GM12878 (cell line): ENCODE data around the gene SRP68. TPM values are rescaled to one million over a fixed set of nuclear protein-coding genes. Genes with fewer than 3 reads are reported as not detected.

Source experiments
- ATAC-seq: fragments of 200-7000 bp; cut with Tn5 transposase; 3 replicates; pipeline ENCODE4 v1.9.1; 2020; ENCODE audit warnings: mild to moderate bottlenecking, moderate library complexity
- BruUV-seq: library from RNA; stranded (reverse); fragments of 400-500 nt; replicated peaks from 2 replicates; lab custom pipeline; 2021; lab: Mats Ljungman, UMichigan
- CTCF ChIA-PET: fragments of 300-600 bp; sonication (Branson Sonifier 250); formaldehyde crosslinking; extraction: SDS; loops from one replicate; lab custom pipeline; 2021; ENCODE audit warnings: inconsistent platforms; lab: Yijun Ruan, JAX
- POLR2A ChIA-PET: fragments of 350-600 bp; formaldehyde crosslinking; extraction: SDS; loops from one replicate; lab custom pipeline; 2021; ENCODE audit warnings: inconsistent platforms; lab: Charles Lee
- RAD21 ChIA-PET: fragments of 300-600 bp; sonication (Branson Sonifier 250); formaldehyde crosslinking; loops from one replicate; lab custom pipeline; 2023; ENCODE audit warnings: antibody characterized with exemption; ENCODE audit not compliant: unreplicated experiment; lab: Charles Lee
- SMC1A ChIA-PET: fragments of 300-600 bp; sonication (Branson Sonifier 250); formaldehyde crosslinking; loops from one replicate; lab custom pipeline; 2023; ENCODE audit not compliant: unreplicated experiment, uncharacterized antibody; lab: Charles Lee
- DNase-seq: peaks from one replicate; pipeline ENCODE4 v3.0.0-alpha.2; 2011; ENCODE audit warnings: low read depth, low spot score
- FAIRE-seq: peaks from 3 replicates; lab custom pipeline; 2011; peaks lifted over from hg19 to GRCh38; lab: Jason Lieb, UNC
- H2AFZ ChIP-seq: 2 replicates; pipeline ENCODE4 v1.6.0; 2011; ENCODE audit warnings: low read depth, low read length, control low read depth; ENCODE audit not compliant: control insufficient read depth
- H3K27ac ChIP-seq: 2 replicates; pipeline ENCODE4 v1.5.1; 2011; ENCODE audit warnings: control low read depth; ENCODE audit not compliant: control insufficient read depth, insufficient read depth
- H3K27me3 ChIP-seq, 2 experiments: replicated peaks in 1 of 2; 2 replicates each; pipeline versions ENCODE4 v1.6.0 to v1.6.1; 2011; ENCODE audit warnings: low read length in 1 of 2; ENCODE audit not compliant: control insufficient read depth in 2 of 2, insufficient read depth in 2 of 2
- H3K36me3 ChIP-seq, 2 experiments: 2 replicates each; pipeline ENCODE4 v1.5.1; 2011; ENCODE audit warnings: low read length in 1 of 2; ENCODE audit not compliant: control insufficient read depth in 2 of 2, insufficient read depth in 2 of 2
- H3K4me1 ChIP-seq: 2 replicates; pipeline ENCODE4 v1.6.1; 2011; ENCODE audit warnings: mild to moderate bottlenecking, low read length, moderate library complexity, mixed read lengths; ENCODE audit not compliant: control insufficient read depth, insufficient read depth
- H3K4me2 ChIP-seq: 2 replicates; pipeline ENCODE4 v1.6.0; 2011; ENCODE audit warnings: control low read depth; ENCODE audit not compliant: control insufficient read depth, insufficient read depth
- H3K4me3 ChIP-seq: fragments of 200-600 bp; sonication (generic); 2 replicates; pipeline ENCODE4 v1.5.1; 2016
- H3K79me2 ChIP-seq: 2 replicates; pipeline ENCODE4 v1.6.0; 2011; ENCODE audit warnings: low read length; ENCODE audit not compliant: control insufficient read depth, insufficient read depth
- H3K9ac ChIP-seq: 2 replicates; pipeline ENCODE4 v1.8.0; 2011; ENCODE audit warnings: low read length, control low read depth, mixed read lengths; ENCODE audit not compliant: control insufficient read depth, insufficient read depth
- H3K9me3 ChIP-seq: replicated peaks from 3 replicates; pipeline ENCODE4 v1.5.1; 2011; ENCODE audit warnings: mild to moderate bottlenecking, low read length; ENCODE audit not compliant: control insufficient read depth, insufficient read depth
- H4K20me1 ChIP-seq: 2 replicates; pipeline ENCODE4 v1.6.0; 2011; ENCODE audit not compliant: control insufficient read depth, insufficient read depth
- BACH1 ChIP-seq: fragments of 450-650 bp; IDR thresholded peaks from 2 replicates; pipeline ENCODE4 v1.6.1; 2017; ENCODE audit warnings: mild to moderate bottlenecking, borderline replicate concordance
- BHLHE40 ChIP-seq, 2 experiments: fragments of 450-650 bp in 1 of 2; IDR thresholded peaks; 2 replicates each; pipeline ENCODE4 v1.6.1; 2011 to 2017; ENCODE audit warnings: low read depth in 2 of 2, borderline replicate concordance in 1 of 2, improper control_type of control experiment in 1 of 2, low read length in 1 of 2, mild to moderate bottlenecking in 1 of 2
- FOXM1 ChIP-seq: IDR thresholded peaks from 2 replicates; pipeline ENCODE4 v1.6.1; 2012; ENCODE audit warnings: low read depth, mild to moderate bottlenecking, inconsistent platforms, low read length, moderate library complexity
- HDGF ChIP-seq: fragments of 450-650 bp; IDR thresholded peaks from 2 replicates; pipeline ENCODE4 v1.6.1; 2016; ENCODE audit warnings: antibody characterized with exemption
- KLF5 ChIP-seq: fragments of 450-650 bp; IDR thresholded peaks from 2 replicates; pipeline ENCODE4 v1.6.1; 2014; ENCODE audit warnings: mild to moderate bottlenecking; ENCODE audit not compliant: partially characterized antibody
- POLR2A ChIP-seq: IDR thresholded peaks from 2 replicates; pipeline ENCODE4 v1.6.1; 2011; ENCODE audit warnings: low read depth, mild to moderate bottlenecking, low read length
- WRNIP1 ChIP-seq: IDR thresholded peaks from 2 replicates; pipeline ENCODE4 v1.6.1; 2011; ENCODE audit warnings: low read depth, low read length, improper control_type of control experiment, borderline replicate concordance
- WGBS: methylation state at CpG from one replicate; pipeline ENCODE4 v1.1.6; 2016; ENCODE audit warnings: low lambda C conversion rate; ENCODE audit not compliant: insufficient replicate concordance, insufficient coverage; ENCODE audit errors: missing lambda C conversion rate; 5-methylcytosine and 5-hydroxymethylcytosine counted together
- in situ Hi-C: fragments of 300-500 bp; cut with MboI; formaldehyde crosslinking; loops from 9 replicates; pipeline ENCODE4 v1.14.3; 2018; ENCODE audit warnings: mixed read lengths
- intact Hi-C: fragments of 100-400 bp; cut with micrococcal nuclease; formaldehyde crosslinking; loops from one replicate; pipeline ENCODE4 v1.14.2; 2022; ENCODE audit not compliant: unreplicated experiment
- polyA plus RNA-seq, 11 experiments: library from polyadenylated mRNA; depleted of rRNA in 4 of 11; unstranded in 6 of 11; stranded (reverse) in 5 of 11; fragments of >200 nt; fragmentation: Nextera tagmentation in 4 of 11; fragmentation: Illumina TruSeq in 1 of 11; extraction: Ambion mirVana in 4 of 11; extraction: Trizol in 1 of 11; gene quantifications; 1 replicate in 1 of 11; 2 replicates in 10 of 11; pipeline versions ENCODE4 v1.2.1 to v1.2.3, GENCODE V29; 2011 to 2016; ENCODE audit warnings: inconsistent platforms in 2 of 11, missing spikeins in 2 of 11, low read depth in 1 of 11
- total RNA-seq, 4 experiments: library from RNA; depleted of rRNA in 3 of 4; stranded (reverse); fragments of >200 nt in 3 of 4; fragmentation: Illumina TruSeq in 1 of 4; extraction: Trizol in 1 of 4; gene quantifications; 2 replicates each; pipeline versions ENCODE4 v1.2.1 to v1.2.3, GENCODE V29; 2013 to 2021

SRP68 gene
- total and polyA plus RNA-seq, 10 of the 15 experiments (the other 5 are each of a cell fraction or from before 2014, with no cell fraction given) = 24.7 to 89.7 (median 62.7) TPM

- 72% methylated on average over 25 of the region's 27 CpGs for WGBS
- TF ChIP-seq HDGF (no peak), BACH1 (no peak), WRNIP1 (no peak), KLF5 (no peak), POLR2A (peak; percentile 67), FOXM1 (no peak), BHLHE40 (IDR thresholded peaks at IDR 0.05; ENCODE audit: borderline replicate concordance in 1 of 2, low read depth in 2 of 2, low read length in 1 of 2) (no peak)
- CTCF ChIA-PET = no interaction called here
- Histone ChIP-seq H4K20me1 (no peaks in the 10 kb centered on the region), H3K4me3 (no peak overlapping the region), H3K4me1 (no peaks in the 10 kb centered on the region), H3K27me3 (peaks cover 3 to 9% of the 10 kb centered on the region in 2 experiments; a peak in 2 of 4 replicates), H3K9ac (no peak overlapping the region), H2AFZ (no peak overlapping the region), H3K9me3 (no peaks in the 10 kb centered on the region), H3K79me2 (no peaks in the 10 kb centered on the region), H3K27ac (no peak overlapping the region), H3K36me3 (peaks cover 5 to 13% of the 10 kb centered on the region in 2 experiments; a peak in 3 of 4 replicates), H3K4me2 (no peak overlapping the region)
- FAIRE-seq (no peak), DNase-seq (no peak), ATAC-seq (no peak)
- SMC1A ChIA-PET = no interaction called here
- intact Hi-C loops = no loop called here
- RAD21 ChIA-PET = no interaction called here
- in situ Hi-C loops = no loop called here
- BruUV-seq = no TSS peak
- POLR2A ChIA-PET = interaction anchor here (1.4 kb wide), 1 partner anchor 18 kb away, joined by 4 read pairs; no protein-coding TSS in a partner anchor
These were observed 9.2 kb upstream of the SRP68 start for GRCh38 chr17:76081295-76082210.
